ENCODE measurements around the gene COL5A3.

The COL5A3 gene

GRCh38 chr19:10009714-10010224 is 535 bp downstream of the COL5A3 start:
- no peak for DNase-seq

GRCh38 chr19:10008184-10008765 is 2.0 kb downstream of the COL5A3 start:
- no peak for DNase-seq

GRCh38 chr19:10007371-10008183 is 2.7 kb downstream of the COL5A3 start:
- no peak for DNase-seq

GRCh38 chr19:10006752-10007323 is 3.5 kb downstream of the COL5A3 start:
- DNase-seq = no peak

- DNase-seq = no peak
Measured at GRCh38 chr19:10006335-10006708, 4.0 kb downstream of the COL5A3 start.

- DNase-seq = no peak
Measured at GRCh38 chr19:10005632-10006334, 4.5 kb downstream of the COL5A3 start.

- DNase-seq = no peak
Measured at GRCh38 chr19:10004617-10005016, 5.7 kb downstream of the COL5A3 start.

GRCh38 chr19:10003271-10003670 is 7.0 kb downstream of the COL5A3 start:
- DNase-seq = no peak

- no peak for DNase-seq
Measured at GRCh38 chr19:10001899-10002298, 8.4 kb downstream of the COL5A3 start.

- no peak for DNase-seq
Measured at GRCh38 chr19:10000171-10000826, 10.0 kb downstream of the COL5A3 start.

GRCh38 chr19:9996541-9996940 is 13.8 kb downstream of the COL5A3 start:
- no peak for DNase-seq

- no peak for DNase-seq
Measured at GRCh38 chr19:9995999-9996398, 14.3 kb downstream of the COL5A3 start.

- DNase-seq = no peak
Measured at GRCh38 chr19:9995084-9995483, 15.2 kb downstream of the COL5A3 start.

- no peak for DNase-seq
Measured at GRCh38 chr19:9991425-9992191, 18.7 kb downstream of the COL5A3 start.

GRCh38 chr19:9989504-9989903 is 20.8 kb downstream of the COL5A3 start:
- no peak for DNase-seq

GRCh38 chr19:9986787-9987281 is 23.5 kb downstream of the COL5A3 start:
- DNase-seq = no peak

- no peak for DNase-seq
Measured at GRCh38 chr19:9981406-9982260, 28.7 kb downstream of the COL5A3 start.

- DNase-seq = no peak
Measured at GRCh38 chr19:9972103-9972502, 38.2 kb downstream of the COL5A3 start.

- no peak for DNase-seq
Measured at GRCh38 chr19:9971166-9971897, 39.0 kb downstream of the COL5A3 start.

GRCh38 chr19:9970481-9970880 is 39.8 kb downstream of the COL5A3 start:
- no peak for DNase-seq

Measured in SIG-M5 (cell line).